NCI-H69 (cell line): Measurements from ENCODE around the gene SIGLEC1.

Source experiments
- DNase-seq: peaks from one replicate; lab custom pipeline; 2025; lab: John Stamatoyannopoulos, UW

Gene SIGLEC1

DNA sequence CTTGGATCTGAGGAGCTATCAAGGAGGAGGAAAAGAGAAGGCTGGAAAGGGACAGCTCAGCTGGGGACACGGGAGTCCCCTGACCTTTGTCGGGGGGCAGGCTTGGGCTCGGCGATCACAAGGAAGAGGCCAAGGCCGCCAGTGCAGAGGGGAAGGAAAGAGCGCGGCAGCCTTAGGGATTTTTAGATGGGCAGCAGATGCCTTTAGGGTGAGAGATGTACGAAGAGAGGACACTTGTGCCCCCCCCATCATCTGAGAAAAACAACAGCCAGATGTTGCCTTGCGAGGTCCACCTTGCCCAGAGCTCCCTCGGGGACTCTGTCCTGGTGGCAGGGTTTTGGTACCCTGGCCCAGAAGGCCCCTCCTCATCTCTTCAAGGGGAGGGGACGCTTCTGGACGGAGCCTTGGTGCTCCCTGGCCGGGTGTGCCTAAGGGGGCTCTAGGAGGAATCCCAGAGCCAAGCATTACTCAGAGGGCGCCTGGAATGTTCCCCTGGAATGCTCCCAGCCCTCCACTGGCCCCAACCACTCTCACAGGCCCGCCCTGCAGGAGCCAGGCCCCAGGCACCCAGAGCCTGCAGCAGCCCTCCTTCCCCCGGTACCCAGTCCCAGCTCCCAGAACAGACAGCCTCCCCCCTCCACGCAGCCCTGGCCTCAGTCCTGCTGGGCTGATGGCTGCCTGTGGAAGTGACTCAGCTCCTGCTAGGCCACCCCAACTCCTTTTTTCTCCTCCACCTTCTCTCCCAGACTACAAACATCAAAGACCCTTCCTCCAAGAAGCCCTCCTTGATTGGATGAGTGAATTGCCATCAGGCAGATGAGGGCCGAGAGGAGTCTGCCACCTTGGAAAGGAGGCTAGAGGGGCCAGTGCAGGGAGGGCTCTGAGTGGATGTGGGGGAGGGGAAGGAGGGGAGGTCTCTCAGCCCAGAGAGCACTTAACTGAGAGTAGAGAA lies 32.4 kb downstream of the SIGLEC1 start:
- DNase-seq: no peak

DNA sequence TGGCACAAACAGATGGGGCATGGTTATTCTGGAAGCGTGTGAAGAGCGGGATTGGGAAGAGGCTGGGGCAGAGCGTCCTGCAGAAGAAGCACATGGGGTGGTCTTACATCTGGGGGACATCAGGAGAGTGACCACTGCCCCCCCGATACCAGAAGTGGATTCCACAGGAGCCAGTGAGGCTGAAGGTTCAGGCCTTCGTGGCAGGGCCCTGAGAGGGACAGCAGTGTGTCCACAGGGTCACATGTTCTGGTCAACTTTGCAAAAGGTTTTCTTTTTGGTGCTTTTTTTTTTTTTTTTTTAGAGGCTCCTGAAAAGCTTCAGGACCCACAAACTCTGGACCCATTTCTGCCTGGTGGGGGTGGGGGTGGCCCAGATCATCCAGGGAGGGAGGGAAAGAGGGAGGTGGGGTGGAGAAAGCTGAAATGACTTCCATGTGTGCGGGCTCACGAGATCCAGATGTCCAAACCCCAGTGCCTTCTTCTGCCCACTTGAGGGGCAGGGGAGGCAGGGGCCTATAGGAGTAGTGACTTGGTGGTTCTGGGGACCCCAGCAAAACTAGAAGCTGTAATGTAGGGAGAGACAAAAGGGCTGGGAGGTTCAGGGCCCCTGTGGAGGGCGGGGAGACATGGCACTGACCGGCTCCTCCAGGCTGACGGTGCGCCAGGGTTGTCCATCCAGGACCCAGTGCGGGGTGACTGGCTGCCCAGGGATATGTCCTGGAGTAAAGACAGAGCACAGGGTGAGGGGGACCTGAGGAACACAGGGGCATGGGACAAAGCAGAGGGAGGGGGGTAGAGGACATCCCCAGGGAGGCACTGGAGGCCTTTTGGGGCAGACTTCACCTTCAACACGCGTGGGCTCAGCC lies 33.3 kb downstream of the SIGLEC1 start:
- no peak for DNase-seq

DNA sequence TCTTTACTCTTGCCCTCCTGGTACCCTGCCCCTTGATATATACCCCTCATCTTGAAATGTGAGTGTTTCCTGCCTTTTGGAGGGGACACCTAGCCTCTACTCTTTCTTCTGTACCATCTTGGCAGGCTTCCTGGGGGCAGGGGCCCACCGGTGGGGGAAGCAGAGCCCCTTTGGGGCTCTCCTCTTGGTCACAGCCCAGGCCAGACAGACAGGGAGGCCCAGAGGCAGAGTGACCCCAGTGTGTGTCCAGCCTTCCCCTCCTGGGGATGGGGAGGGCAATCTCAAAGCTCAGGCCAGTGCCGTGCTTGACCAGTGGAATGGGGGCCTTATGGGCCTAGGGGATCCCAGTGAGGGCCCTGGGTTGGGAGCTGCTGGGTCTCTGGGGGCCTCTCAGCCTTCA lies 34.2 kb downstream of the SIGLEC1 start:
- DNase-seq: no peak

DNA sequence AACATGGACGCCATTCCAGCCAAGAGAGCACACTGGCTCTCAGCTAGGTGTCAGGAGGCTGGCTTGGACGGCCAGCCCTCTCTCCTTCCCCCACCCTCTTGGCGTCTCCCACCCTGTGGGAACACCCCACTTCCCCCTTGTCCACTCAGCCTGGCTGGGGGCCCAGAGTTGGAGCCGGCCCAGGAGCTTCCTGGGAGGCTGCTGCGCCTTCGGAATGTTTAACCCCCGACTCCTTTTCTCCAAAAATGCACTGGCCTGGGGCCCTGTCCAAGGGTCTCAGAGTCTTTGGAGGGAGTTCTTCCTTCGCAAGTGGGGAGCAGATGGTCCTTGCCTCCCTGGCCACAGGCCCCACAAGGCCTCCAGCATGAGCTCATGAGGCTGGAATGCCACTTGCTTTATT lies 34.7 kb downstream of the SIGLEC1 start:
- no peak for DNase-seq

DNA sequence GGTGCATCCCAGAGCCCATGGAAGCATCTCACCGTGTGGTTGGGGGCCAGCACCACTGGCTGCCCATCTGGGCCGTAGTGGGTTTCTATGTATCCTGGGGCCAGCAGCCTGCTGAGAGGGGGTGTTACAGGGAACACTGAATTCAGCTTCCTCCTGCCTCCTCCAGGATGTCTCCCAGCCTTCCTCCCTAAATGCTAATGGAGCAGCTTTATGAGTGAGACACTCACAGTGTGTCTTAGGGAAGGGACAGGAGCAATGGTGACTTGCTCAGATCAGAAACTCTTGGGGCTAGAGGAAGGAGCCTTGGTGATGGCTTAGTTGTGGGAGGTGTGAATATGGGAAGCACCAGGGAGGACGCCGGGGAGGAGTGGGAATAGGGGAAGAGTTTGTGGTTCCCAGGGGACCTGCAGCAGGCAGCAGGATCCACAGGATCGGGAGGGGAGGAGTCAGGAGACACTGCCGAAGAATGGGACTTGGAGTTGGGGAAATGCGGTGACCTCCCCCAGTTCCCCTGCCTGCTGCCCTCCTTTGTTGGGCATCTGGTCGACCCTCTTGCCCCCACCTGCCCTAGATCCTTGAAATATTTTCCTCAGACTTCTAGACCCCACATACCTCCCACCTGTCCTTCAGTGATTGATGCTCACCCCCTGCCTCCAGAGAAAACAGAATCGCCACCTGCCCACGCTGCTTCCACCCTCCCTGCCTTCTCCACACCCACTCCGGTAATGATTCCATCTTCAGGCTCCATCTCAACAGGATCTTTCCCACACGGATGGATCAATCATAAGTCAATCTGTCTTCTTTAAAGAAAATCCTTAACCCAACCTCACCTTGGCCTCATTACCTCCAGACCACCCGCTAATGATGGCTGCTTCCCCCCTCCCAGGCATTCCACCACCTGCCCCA lies 37.2 kb downstream of the SIGLEC1 start:
- DNase-seq: no peak

DNA sequence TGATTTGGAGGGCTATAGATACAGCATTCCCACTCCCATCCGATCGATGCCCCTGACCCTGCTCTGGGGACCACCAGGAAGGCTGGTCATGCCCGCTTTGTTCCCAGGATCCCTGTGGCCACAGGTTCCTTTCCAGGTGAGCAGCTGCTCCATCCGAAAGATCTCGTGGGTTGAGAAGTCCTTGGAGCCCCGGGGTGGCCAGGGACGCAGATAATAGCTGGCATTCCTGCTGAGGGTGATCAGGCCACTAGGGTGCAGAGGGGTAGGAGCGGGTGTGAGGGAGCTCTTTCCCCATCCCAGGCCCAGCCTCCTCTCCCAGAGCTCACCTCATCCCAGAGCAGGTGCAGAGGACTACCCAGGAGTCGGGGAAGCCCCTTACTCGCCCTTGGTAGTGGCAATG lies 38.0 kb downstream of the SIGLEC1 start:
- DNase-seq: no peak

DNA sequence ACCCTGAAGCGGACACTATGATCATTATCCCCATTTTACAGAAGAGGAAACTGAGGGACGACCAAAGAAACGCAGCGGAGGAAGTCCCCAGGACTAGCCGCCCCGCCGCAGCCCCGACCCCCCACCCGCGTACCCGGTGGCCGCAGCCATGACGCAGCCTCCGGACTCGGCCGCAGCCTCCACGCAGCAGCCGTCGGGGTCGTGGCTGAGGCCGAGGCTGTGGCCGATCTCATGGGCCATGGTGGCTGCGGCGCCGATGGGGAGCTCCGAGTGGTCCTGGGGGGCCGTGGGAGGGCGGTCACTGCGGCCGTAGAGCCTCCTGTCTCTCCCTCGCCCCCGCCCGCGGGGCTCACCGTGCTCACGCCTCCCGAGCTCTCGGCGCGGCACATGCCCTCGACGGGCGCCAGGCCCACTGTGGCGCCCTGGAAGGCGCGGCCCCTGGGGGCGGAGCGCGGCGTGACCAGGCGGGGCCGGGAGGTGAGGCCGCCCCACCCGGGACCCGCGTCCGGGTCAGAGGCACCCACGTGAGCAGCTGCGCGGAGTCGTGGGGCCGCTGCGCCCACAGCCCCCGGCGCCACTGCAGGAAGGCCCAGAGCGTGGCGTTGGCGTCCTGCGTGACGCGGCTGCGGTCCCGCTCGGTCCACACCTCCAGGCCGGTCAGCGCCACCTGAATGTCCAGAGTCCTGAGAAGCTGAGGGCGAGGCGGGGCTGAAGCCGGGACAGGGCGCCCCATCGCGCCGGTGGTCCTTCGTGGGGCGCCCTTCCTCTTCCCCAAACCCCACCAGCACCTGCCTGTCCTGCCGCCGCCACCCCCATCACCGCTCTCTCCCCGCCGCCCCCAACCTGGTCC lies 39.0 kb downstream of the SIGLEC1 start:
- no peak for DNase-seq

DNA sequence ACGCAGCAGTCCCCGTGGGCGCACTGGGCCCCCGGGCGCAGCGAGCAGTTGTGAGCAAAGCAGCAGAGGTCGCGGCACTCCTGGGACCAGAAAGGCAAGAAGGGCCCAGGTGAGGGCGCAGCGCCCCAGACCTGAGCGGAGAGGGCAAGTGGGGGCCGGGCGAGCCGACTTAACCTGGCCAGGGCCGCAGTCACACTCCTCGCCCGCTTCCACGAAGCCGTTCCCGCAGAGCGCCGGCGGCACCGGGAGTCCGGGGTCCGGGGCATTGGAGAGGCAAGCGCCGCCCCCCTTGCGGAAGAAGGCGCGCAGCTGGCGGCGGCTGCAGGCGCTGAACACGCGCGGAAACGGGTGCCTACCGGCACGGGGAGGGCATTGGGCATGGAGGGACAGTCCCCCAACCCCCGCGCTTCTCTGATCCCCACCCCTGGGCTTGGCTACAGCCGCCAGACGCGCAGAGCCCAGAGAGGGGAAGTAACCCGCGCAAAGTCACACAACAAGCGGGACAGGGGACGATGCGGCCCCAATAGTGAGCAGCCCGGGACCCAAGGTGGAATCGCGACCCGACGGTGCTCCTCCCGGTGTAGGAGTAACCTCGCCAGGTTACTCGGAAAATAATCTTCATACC lies 39.7 kb downstream of the SIGLEC1 start:
- peak; percentile 21 for DNase-seq

DNA sequence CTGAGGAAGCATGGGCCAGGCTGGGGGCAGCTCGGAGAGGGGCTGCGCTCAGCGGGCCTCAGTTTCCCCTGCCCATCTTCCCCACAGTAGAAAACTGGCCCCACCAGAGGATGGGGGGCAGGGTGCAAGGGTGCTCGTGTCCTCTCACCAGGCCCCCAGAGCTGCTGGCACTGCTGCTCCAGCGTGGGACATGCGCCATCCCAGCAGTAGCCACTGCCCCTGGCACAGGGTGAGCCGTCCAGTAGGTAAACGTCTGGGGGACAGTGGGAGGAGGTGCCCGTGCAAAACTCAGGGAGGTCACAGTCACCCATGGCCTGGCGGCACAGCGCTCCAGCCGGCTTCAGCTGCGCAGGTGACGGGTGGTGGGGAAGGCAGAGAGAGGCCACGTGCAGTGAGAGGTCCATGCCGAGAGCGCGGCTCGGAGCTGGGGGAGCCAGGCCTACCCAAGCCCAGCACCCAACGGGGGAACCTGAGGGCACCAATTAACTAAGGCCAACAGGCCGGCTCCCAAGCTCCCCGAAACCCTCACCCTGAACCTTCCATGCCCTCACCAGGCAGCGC lies 40.3 kb downstream of the SIGLEC1 start:
- DNase-seq: no peak

DNA sequence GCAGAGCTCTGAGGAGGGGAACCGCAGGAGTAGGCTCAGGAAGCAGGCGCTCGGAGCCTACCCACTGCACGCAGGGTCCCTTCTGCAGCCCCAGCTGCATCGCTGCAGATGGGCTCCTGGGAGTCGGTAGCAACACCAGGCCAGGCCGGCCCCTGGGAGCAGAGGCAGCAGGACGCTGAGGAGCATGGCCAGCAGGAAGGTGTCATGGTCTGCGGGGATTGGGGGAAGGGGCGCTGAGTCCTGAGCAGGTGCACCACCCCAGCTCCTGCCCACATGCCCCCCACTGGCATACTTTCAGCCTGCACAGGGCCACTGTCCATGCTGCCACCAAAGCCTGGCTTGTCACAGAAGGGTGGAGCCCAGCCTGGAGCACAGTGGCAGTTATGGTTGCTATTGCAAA lies 41.5 kb downstream of the SIGLEC1 start:
- no peak for DNase-seq

DNA sequence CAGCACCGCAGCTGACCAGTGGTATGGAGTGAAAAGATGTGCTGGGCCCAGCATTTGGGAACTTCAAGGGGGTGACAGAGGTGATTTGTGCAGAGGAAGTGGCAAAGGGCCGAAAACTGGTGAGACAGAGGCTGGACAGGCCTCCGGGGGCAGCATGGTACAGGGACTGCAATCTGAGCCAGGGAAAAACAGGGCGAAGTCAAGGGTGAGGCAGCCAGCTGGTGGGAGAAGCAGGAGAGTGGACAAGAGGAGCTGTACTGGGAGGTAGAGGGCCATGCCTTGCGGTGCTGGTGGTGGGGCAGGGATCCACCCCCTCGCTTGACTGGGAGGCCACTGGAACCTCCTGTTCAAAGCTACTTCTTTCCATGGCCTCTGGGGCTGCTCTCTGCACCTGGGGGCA lies 41.9 kb downstream of the SIGLEC1 start:
- peak; percentile 15 for DNase-seq

DNA sequence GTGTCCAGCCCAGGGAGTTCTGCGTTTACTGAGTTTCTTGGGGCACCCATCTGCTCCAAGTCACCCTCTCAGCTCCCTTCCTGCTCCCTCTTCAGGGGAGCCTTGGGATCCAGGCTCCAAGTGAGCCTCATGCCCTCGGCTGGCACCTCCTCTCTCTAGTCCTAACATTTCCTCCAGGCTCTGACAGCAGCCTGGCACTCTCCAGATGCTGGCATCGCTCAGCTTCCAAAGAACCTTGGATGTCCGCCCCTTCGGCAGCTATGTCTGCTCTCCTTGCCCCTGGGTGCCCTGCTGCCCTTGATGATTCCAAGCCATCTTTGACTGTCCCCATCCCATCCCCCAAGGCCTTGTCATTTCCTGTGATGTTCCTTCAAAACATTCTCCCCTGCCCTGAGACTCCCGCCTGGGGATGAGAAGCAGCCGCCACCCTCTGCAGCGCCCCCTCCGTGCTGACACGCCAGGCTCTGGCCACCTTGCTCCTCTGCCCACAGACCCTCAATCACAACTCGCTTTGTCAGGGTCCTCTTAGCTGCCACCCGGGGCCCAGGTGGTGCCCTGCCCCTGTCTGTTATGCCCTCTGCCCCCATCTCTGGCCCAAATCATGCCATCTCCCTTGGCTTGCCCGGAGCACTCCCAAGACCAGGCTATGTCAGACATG lies 42.6 kb downstream of the SIGLEC1 start:
- no peak for DNase-seq

DNA sequence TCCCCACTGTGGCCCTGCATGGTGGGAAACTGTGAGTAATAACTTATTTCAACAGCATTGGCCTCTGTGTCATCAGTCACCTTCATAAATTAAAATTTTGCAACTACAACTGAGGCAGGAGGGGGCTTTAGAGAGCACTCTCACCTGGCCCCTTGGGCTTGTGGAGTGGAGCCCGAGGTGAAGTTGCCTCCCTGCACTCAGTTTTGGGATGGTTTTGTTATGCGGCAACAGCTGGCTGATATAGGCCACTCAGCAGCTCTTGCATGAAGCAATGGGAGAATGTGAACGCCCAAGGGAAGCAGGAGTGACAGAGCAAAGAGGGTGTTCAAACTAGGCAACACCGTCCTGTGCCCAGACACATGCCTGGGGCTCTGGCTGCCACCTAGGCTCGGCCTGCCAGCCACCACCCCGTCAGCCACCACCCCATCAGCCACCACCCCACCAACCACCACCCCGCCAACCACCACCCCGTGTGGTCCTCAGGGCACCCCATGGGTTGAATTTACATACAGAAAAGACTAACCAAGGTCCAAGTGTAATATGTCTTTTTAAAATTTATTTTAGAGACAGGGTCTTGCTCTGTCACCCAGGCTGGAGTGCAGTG lies 44.9 kb downstream of the SIGLEC1 start:
- no peak for DNase-seq

DNA sequence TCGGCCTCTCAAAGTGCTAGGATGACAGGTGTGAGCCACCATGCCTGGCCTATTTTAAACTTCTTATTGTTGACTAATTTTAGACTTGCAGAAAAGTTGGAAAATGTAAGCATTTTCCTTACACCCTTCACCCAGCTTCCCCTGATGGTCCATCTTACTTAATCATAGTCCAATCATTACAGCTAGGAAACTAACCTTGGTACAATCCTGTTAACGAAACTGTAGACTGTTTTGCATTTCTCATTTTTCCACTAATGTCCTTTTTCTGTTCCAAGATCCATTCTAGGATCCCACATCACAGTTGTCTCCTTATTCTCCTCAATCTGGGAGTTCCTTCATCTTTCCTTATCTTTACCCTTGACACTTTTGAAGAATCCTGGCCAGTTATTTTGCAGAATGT lies 48.5 kb downstream of the SIGLEC1 start:
- no peak for DNase-seq

DNA sequence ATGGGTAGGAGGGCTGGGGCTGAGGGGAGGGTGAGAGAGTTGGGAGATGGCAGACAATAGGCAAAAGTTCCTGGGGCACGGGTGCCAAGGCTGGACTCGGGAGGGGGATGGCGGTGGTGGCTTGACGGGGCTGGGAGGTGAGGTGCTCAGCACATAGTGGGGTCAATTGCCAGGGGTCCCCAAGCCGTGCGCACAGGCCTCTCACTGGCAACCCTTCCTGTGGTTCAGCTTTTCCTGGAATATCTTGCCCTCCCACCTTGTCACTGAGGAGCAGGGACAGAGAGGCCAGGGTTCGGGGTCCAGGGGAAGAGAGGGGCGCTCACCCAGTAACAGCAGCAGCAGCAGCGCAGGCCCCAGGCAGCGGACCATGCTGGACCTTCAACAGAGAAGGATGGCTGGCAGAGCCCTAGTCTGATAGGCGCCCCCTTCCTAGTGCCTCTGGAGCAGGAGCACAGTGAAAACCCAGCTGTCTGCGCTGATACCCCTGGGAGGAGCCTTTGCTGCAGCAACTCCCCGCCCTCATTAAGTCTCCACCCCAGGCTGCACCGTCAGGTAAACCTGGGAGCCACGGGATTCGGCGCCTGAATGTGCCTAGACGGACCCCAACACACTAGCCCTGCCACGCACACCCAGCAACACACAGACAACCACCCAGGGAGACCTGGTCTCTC lies 49.2 kb downstream of the SIGLEC1 start, which contains the start of gene GFRA4:
Gene GFRA4 (minus strand): TSS at position 369 of the 671 bp plus-strand sequence. CDS start 0 bp downstream, at position 369.
- peak; percentile 35 for DNase-seq
